Vagina (tissue), 2 donors: ENCODE measurements around the gene TMEM30B. TPM values are rescaled to one million over a fixed set of nuclear protein-coding genes. Genes with fewer than 3 reads are reported as not detected.

Source experiments
- DNase-seq, 2 donors: peaks; one replicate each; pipeline ENCODE4 v3.0.0-alpha.2; 2017; ENCODE audit errors: extremely low spot score in 2 of 2
- H3K27ac ChIP-seq: fragments of 200-600 bp; sonication (generic); one replicate; pipeline ENCODE4 v1.5.1; 2019
- H3K27me3 ChIP-seq: fragments of 200-600 bp; sonication (generic); one replicate; pipeline ENCODE4 v1.5.1; 2019
- H3K36me3 ChIP-seq, 2 donors: fragments of 200-600 bp; sonication (generic); one replicate each; pipeline ENCODE4 v1.5.1; 2017 to 2019
- H3K4me1 ChIP-seq: fragments of 200-600 bp; sonication (generic); one replicate; pipeline ENCODE4 v1.5.1; 2019
- H3K4me3 ChIP-seq, 2 donors: fragments of 200-600 bp; sonication (generic); 1 replicate in 1 of 2; 2 replicates in 1 of 2; pipeline ENCODE4 v1.5.1; 2016 to 2019
- H3K9me3 ChIP-seq: fragments of 200-600 bp; sonication (generic); one replicate; pipeline ENCODE4 v1.5.1; 2019
- CTCF ChIP-seq, 3 experiments: fragments of 450-650 bp in 2 of 3; fragments of 200-600 bp in 1 of 3; sonication (generic) in 1 of 3; IDR thresholded peaks; one replicate each; pipeline ENCODE4 v1.5.1; 2017 to 2019; ENCODE audit warnings: antibody characterized with exemption in 3 of 3, mild to moderate bottlenecking in 2 of 3, moderate library complexity in 2 of 3
- POLR2A ChIP-seq, 2 donors: fragments of 450-650 bp; IDR thresholded peaks; one replicate each; pipeline ENCODE4 v1.6.1; 2017; ENCODE audit warnings: antibody characterized with exemption in 2 of 2, mild to moderate bottlenecking in 2 of 2, moderate library complexity in 2 of 2
- POLR2AphosphoS5 ChIP-seq, 2 donors: sonication (generic); formaldehyde crosslinking; IDR thresholded peaks; one replicate each; pipeline ENCODE4 v1.9.0; 2017; ENCODE audit warnings: antibody characterized with exemption in 2 of 2, mild to moderate bottlenecking in 2 of 2, low read depth in 1 of 2; ENCODE audit not compliant: insufficient read depth in 1 of 2
- intact Hi-C: fragments of 100-400 bp; cut with DNase I; formaldehyde crosslinking; loops from one replicate; pipeline ENCODE4 v1.15.1; 2023
- total RNA-seq: library from RNA; depleted of rRNA; stranded (reverse); fragments of >200 nt; gene quantifications from one replicate; pipeline ENCODE4 v1.2.3, GENCODE V29; 2016

TMEM30B gene
- total RNA-seq, 1 donor from 2014 or later: 22.6 TPM

- TF ChIP-seq CTCF (IDR thresholded peaks at IDR 0.05) (no peak), POLR2AphosphoS5 (IDR thresholded peaks at IDR 0.05; ENCODE audit: insufficient read depth in 1 of 2, low read depth in 1 of 2) (peak; percentile 60 to 86), POLR2A (IDR thresholded peaks at IDR 0.05) (no peak)
- H3K4me1 ChIP-seq: peaks cover 35% of the 10 kb centered on the region
- H3K9me3 ChIP-seq: peaks cover 5% of the 10 kb centered on the region
- H3K36me3 ChIP-seq: no peaks in the 10 kb centered on the region
- H3K27ac ChIP-seq: peak overlapping the region; percentile 88
- H3K27me3 ChIP-seq: no peaks in the 10 kb centered on the region
- no peak overlapping the region for H3K4me3 ChIP-seq
- intact Hi-C loops: no loop called here
- DNase-seq: peak in 1 of 2 donors; percentile 95
Measured at GRCh38 chr14:61326847-61327246, 45.7 kb upstream of the TMEM30B start.

- Histone ChIP-seq H3K27me3 (no peaks in the 10 kb centered on the region), H3K4me1 (peaks cover 29% of the 10 kb centered on the region), H3K27ac (peak overlapping the region; percentile 88), H3K4me3 (no peak overlapping the region), H3K9me3 (peaks cover 5% of the 10 kb centered on the region), H3K36me3 (no peaks in the 10 kb centered on the region)
- DNase-seq: no peak
- intact Hi-C loops: no loop called here
- TF ChIP-seq POLR2A (IDR thresholded peaks at IDR 0.05) (no peak), CTCF (IDR thresholded peaks at IDR 0.05) (no peak), POLR2AphosphoS5 (IDR thresholded peaks at IDR 0.05; ENCODE audit: insufficient read depth in 1 of 2, low read depth in 1 of 2) (no peak)
Measured at GRCh38 chr14:61326146-61326545, 45.0 kb upstream of the TMEM30B start.

- TF ChIP-seq POLR2A (IDR thresholded peaks at IDR 0.05) (no peak), POLR2AphosphoS5 (IDR thresholded peaks at IDR 0.05; ENCODE audit: insufficient read depth in 1 of 2, low read depth in 1 of 2) (no peak), CTCF (IDR thresholded peaks at IDR 0.05) (no peak)
- H3K9me3 ChIP-seq: peaks cover 5% of the 10 kb centered on the region
- no peak for DNase-seq
- peaks cover 37% of the 10 kb centered on the region for H3K4me1 ChIP-seq
- no peak overlapping the region for H3K4me3 ChIP-seq
- H3K27ac ChIP-seq: peak overlapping the region; percentile 88
- H3K36me3 ChIP-seq: no peaks in the 10 kb centered on the region
- no peaks in the 10 kb centered on the region for H3K27me3 ChIP-seq
- intact Hi-C loops: no loop called here
Measured at GRCh38 chr14:61325166-61325565, 44.0 kb upstream of the TMEM30B start.

GRCh38 chr14:61323970-61324369 is 42.8 kb upstream of the TMEM30B start:
- DNase-seq: no peak
- intact Hi-C loops: no loop called here
- Histone ChIP-seq H3K4me1 (peaks cover 37% of the 10 kb centered on the region), H3K36me3 (no peaks in the 10 kb centered on the region), H3K9me3 (peaks cover 5% of the 10 kb centered on the region), H3K27ac (peak overlapping the region; percentile 88), H3K4me3 (peak overlapping the region in 1 of 2 donors; percentile 86), H3K27me3 (no peaks in the 10 kb centered on the region)
- TF ChIP-seq POLR2AphosphoS5 (IDR thresholded peaks at IDR 0.05; ENCODE audit: insufficient read depth in 1 of 2, low read depth in 1 of 2): no peak
- no peak for TF ChIP-seq CTCF (IDR thresholded peaks at IDR 0.05)
- TF ChIP-seq POLR2A (IDR thresholded peaks at IDR 0.05): no peak

GRCh38 chr14:61322799-61323290 is 41.7 kb upstream of the TMEM30B start:
- DNase-seq: no peak
- H3K4me3 ChIP-seq: peak overlapping the region; percentile 80 to 86
- H3K9me3 ChIP-seq: peaks cover 5% of the 10 kb centered on the region
- no peaks in the 10 kb centered on the region for H3K27me3 ChIP-seq
- intact Hi-C loops: no loop called here
- no peaks in the 10 kb centered on the region for H3K36me3 ChIP-seq
- H3K27ac ChIP-seq: peak overlapping the region; percentile 88
- TF ChIP-seq CTCF (IDR thresholded peaks at IDR 0.05) (no peak), POLR2AphosphoS5 (IDR thresholded peaks at IDR 0.05; ENCODE audit: insufficient read depth in 1 of 2, low read depth in 1 of 2) (peak in 1 of 2 donors; percentile 31)
- H3K4me1 ChIP-seq: peaks cover 33% of the 10 kb centered on the region
